GM18526 (cell line): ENCODE results near the gene PPIP5K2.

Experiments
- POLR2A ChIP-seq: IDR thresholded peaks from 3 replicates; pipeline ENCODE4 v1.6.1; 2011; ENCODE audit not compliant: insufficient read length; ENCODE audit errors: extremely low read depth

Gene PPIP5K2

GRCh38 chr5:103218164-103218563, 98.1 kb downstream of the PPIP5K2 start:
- TF ChIP-seq POLR2A, result no peak

- TF ChIP-seq POLR2A, result no peak
Measured at GRCh38 chr5:103223031-103223955, 103.2 kb downstream of the PPIP5K2 start.

GRCh38 chr5:103224118-103224893, 104.2 kb downstream of the PPIP5K2 start:
- no peak for TF ChIP-seq POLR2A

- TF ChIP-seq POLR2A, result no peak
Measured at GRCh38 chr5:103224894-103225246, 104.8 kb downstream of the PPIP5K2 start.

- no peak for TF ChIP-seq POLR2A
Measured at GRCh38 chr5:103228061-103228460, 108.0 kb downstream of the PPIP5K2 start.

GRCh38 chr5:103228588-103228987, 108.5 kb downstream of the PPIP5K2 start:
- TF ChIP-seq POLR2A, result no peak

GRCh38 chr5:103232393-103232999, 112.4 kb downstream of the PPIP5K2 start:
- TF ChIP-seq POLR2A, result no peak

GRCh38 chr5:103234239-103234975, 114.3 kb downstream of the PPIP5K2 start:
- TF ChIP-seq POLR2A, result no peak

GRCh38 chr5:103235891-103236290, 115.8 kb downstream of the PPIP5K2 start:
- no peak for TF ChIP-seq POLR2A

- no peak for TF ChIP-seq POLR2A
Measured at GRCh38 chr5:103237778-103238177, 117.7 kb downstream of the PPIP5K2 start.

- no peak for TF ChIP-seq POLR2A
Measured at GRCh38 chr5:103243665-103244064, 123.6 kb downstream of the PPIP5K2 start.

GRCh38 chr5:103244398-103244797, 124.3 kb downstream of the PPIP5K2 start:
- TF ChIP-seq POLR2A, result no peak

GRCh38 chr5:103245761-103246160, 125.7 kb downstream of the PPIP5K2 start:
- no peak for TF ChIP-seq POLR2A

GRCh38 chr5:103247118-103247517, 127.0 kb downstream of the PPIP5K2 start:
- TF ChIP-seq POLR2A, result no peak

GRCh38 chr5:103249068-103249467, 129.0 kb downstream of the PPIP5K2 start:
- TF ChIP-seq POLR2A, result no peak

GRCh38 chr5:103254921-103255320, 134.8 kb downstream of the PPIP5K2 start:
- TF ChIP-seq POLR2A, result no peak

GRCh38 chr5:103255691-103256090, 135.6 kb downstream of the PPIP5K2 start:
- no peak for TF ChIP-seq POLR2A
